Suppressor macrophage treated with lipopolysaccharide for 1 hour (primary cell): Measurements from ENCODE around the gene TMEM17.

Experiments used
- DNase-seq, 3 donors: peaks; one replicate each; pipeline ENCODE4 v3.0.0-alpha.2; 2020 to 2022

TMEM17 gene

DNA sequence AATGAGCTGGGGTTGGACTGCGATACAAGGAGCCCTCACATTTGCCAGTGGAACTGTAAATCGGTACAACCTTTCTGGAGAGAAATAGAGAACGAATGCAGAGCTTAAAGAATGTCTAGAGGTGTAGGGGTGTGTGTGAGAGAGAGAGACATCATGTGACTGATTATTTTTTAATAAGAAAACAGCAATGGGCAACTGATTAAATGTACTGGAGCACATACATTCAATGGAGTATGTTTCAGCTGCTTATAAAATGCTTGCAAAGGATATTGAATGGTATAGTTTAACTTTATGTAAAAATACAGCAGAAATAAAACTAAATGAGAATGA lies 391 bp upstream of the TMEM17 start:
- no peak for DNase-seq

DNA sequence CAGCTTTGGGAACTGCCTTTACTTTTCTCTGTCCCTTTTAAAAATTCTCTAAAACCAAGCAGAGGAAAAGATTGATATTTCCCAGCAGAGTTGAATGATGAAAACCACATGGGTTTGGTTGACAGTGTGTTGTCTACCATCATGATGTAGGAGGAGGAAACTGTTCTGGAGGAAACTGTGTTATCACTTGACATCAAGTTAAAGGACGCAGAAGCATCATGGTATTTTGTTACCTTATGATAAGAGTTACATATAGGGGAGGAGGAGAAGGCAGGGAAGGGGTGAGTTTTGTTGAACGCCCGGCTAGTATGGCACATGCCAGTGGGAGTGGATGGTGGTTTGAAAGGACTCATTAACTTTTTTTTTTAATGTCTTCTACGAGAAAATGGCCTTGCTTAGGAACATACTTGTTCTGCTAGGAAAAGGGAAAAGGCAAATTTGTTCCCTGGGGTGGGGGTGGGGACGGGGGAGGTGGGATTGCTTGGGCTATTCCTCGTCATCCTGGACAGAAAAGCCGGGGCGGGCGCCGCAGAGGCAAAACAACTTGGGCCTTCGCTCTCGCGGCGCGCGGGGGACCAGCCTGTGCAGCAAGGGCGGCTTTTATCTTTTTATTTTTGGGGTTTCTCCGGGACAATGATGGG lies 766 bp downstream of the TMEM17 start:
- no peak for DNase-seq

DNA sequence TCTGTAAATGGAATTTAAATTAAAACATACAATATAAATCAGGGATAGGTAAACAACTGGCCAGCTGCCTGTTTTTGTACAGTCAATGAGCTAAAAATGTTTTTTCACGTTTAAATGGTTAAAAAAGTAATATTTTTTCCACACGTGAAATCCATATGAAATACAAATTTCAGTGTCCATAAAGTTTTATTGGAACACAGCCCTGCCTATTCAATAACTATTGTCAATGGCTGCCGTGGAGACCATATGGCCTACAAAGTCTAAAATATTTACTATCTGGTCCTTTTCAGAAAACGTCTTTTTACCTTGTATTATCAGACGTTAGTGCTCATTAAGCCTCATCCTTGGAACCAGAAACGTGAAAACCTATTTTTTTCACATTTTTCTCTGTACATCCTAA lies 1.3 kb downstream of the TMEM17 start:
- no peak for DNase-seq

DNA sequence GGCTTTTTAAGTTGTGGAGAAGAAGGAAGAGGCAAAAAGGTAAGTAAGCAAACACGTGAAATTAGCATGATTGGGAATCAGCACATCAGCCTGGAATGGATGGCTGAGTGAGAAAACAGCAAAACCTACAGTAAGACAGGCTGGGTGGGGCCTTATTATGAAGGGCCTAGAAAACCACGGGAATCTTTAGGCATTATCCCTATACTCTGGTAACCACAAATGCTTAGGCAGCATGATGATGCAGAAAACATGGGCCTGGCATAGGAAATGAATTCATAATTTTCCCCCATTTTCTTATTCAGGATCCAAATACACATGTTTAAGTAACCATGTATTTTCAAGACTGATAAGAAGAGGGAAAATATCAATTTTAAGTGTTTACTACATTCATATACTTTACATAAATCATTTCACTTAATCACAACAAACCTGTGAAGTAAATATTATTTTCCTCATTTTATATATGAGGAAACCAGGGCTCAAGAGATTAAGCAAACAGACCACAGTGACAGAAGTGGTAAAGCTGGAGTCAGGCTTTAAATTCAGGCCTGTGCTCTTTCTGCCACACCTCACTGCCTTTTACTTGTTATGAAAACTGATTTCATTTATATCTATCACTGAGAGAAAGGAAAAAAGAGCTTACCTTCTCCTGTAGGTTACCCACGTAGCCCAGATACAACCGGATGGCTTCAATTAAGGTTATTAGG lies 4.0 kb downstream of the TMEM17 start:
- DNase-seq = no peak

DNA sequence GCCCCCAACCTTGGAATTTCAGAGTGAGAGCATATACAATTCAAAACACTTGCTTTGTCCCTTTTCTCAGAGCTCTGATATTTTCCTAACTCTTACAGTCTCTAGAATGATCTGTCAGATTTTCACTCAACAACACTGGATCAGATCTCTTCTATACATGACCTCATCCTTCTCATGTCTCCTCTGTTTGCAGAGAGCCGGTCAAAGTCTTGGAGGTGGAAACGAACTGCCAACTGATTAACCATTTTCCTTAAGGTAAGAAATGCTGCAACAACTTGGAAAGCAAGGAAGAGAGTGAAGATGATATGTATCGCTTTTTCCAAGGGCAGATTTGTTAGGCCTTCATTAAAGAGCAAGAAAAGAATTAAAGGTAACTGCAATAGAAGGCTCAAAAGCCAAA lies 4.9 kb downstream of the TMEM17 start:
- no peak for DNase-seq

DNA sequence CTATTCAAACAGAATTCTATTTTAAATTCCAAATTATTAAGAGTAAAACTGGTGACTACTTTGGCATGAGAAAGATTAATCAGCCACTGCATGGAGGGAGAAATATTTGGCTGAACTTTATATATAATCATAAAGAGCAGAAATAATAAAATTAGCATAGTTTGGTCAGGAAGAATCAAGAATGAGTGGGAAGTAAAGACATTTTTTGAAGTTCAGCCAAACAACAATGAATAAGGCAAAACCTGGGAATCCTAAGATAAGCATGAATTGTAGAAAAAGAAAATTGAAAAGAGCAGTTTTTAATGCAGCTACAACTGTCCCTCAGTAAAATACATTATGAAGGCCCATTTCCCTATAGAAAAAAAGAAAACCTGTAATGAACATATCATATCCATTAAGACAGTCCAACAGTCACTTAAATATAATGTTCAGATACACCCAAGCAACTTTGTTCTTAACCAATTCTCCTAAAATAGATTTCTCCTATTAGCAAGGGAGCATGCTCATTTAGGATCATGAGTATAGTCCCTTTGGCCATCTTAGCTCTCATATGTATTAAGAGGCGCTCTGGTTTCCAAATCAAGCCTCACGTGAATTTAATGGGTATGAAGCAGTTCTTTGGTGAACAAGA lies 6.5 kb downstream of the TMEM17 start:
- no peak for DNase-seq

DNA sequence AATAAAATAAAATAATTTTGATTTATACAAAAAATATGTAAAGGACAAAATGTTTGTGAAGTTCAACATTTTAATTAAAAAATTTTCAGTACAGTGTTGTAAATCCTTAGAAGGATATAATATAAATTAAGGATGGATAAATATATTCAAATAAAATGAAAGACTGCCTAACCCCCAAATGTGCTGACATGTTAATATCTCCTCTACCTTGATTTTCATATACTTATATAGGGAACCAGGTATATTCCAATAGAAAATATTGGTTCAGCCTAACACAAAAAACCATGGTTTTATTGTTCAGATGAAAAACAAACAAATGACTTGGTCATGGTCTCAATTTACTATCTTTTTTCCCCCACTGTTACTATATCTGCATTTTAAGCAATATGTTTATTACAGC lies 7.3 kb downstream of the TMEM17 start:
- DNase-seq = no peak

DNA sequence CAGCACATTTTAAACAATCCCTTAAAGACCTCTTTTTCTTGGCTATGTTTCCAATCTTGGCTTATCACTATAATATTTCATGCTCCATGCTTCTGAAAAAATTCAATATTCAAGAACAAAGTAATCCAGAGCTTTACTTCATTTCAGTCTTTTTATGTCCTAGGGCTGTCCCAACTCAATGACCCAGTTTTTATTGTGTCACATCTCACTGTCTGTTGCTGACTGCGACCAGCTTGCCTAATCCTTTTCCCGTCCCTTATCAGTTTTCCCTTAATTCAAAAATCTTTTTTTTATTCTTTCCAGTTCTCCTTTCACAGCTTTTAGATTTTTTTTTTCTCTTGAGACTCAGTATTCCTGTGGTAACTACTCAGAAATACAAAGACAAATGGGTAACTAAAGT lies 10.2 kb downstream of the TMEM17 start:
- no peak for DNase-seq

DNA sequence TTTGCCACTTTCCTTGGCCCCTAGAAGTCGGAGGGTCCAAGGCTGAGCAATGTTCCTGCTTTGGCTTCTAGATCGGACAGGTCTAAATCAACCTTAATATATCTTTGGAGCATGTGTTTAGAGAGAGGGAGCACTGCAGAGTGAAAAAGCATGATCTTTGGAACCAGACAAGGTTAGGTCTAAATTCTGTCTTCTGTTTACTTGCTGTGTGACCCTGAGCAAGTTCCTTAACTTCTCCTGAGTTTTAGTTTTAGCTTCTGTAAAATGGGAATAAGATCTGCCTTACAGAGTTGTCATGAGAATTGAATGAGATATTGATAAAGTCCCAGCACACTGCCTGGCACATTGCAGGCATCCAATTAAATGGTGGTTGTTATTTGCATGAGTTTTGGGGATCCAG lies 13.9 kb downstream of the TMEM17 start:
- DNase-seq = no peak

DNA sequence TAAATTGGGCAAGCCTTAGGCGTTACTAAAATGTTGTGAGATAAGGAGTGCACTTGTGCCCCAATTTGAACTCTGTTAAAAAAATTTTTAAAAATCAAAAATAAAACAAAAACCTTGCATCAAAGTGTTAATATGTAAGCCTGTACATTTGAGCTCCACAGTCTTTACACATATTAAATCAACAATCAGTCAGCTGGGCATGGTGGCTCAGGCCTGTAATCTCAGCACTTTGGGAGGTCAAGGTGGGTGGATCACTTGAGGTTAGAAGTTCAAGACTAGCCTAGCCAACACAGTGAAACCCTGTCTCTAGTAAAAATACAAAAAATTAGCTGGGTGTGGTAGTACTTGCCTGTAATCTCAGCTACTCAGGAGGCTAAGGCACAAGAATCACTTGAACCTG lies 16.3 kb downstream of the TMEM17 start:
- no peak for DNase-seq

DNA sequence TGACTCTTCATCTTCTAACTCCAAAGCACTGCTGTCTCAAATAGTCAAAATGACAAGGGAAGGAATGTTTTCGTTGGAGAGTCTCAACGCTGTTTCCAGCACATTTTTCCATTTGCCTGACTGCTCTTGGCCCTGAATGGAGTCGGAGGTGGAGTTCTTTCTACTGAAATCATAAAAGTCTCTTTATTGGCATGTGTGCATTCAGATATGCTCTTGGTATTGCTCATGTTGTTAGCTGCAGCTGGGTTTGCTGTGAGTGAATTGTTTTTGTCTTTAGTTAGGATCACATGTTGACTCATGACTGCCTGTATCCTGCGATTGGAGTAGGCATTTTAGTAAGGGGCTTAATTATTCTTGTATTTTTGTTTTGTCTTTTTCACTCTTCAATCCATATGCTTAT lies 16.8 kb downstream of the TMEM17 start:
- DNase-seq = no peak

DNA sequence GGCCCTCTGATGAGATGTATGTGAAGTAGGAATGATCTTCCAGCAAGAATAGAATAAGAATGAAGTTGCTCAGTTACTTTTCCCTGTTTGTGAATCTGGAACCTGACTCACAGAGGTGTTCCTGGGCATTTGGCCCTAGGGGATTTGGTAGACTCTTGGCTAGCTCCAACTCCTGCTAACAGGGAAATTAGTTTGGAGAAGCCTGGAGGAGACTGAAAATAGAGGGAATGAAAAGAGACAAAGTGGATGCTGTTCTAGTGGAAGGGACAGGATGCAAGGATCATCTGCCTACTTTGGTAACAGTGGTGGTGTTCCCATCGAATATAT lies 19.6 kb downstream of the TMEM17 start:
- no peak for DNase-seq

DNA sequence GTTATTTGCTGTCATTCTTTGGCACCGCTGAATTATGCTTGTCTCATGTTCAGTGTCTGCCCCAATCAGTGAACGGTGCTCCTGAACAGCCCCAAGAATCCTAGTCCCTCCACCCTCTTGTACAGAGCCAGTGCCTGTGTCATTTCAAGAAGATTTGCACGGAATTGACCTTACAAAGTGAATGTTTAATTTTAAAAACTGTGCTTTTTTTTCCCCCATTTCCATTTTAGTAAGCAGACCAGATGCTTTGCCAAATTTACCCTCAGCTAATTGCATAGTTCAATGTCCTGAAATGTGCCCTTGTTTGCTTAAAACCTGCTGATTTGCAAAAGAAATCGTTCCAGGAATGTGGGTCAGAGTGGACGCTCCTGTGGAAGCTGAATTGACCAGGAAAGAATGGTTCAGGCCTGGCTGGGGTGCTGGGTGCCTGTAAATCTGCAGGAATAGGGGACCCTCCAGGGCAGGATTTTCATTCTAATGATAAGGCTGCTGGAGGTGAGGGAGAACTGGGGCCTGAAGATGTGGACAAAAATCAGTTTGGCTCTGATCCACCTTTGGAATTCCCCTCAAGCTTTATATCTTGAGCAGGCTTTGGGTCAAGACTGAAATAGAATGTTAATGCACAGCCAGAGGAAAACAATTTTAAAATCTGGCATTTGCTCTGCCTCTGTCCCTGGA lies 20.1 kb downstream of the TMEM17 start:
- no peak for DNase-seq

DNA sequence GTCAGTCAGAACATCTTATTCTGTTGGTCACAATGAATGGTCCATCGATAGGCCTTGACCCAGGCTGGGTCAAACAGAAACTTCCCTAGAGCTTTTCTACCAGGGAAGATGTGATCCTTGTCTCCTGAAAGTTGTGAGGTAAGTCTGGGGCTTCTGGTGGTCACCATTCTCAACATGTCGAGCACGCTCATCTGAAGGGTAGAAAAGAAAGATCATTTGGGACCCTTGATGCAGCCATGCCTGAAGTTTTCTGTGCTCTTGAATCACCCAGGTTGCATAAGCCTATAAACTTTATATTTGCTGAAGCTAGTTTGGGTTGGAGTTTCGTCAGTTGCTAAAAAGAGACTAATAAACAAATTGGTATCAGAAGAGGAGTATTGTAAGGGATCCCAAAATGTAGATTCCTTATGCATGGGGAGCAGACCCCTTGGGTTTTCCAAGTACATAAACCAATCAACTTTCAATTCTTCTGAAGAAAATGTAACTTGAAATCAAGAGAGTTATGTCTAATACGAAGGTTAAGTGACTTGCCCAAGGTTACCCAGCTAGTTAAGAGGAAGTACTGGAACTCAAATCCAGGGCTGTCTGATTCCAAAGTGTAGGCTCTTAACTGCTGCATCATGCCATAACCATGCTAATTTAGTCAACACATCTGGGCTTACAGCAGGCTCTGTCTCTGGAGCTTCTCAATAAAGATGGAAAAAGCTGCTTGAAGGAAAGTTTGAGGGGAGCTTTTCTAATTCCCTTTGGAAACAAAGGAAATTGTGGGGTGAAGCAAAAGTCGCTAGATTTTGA lies 23.2 kb downstream of the TMEM17 start:
- no peak for DNase-seq

DNA sequence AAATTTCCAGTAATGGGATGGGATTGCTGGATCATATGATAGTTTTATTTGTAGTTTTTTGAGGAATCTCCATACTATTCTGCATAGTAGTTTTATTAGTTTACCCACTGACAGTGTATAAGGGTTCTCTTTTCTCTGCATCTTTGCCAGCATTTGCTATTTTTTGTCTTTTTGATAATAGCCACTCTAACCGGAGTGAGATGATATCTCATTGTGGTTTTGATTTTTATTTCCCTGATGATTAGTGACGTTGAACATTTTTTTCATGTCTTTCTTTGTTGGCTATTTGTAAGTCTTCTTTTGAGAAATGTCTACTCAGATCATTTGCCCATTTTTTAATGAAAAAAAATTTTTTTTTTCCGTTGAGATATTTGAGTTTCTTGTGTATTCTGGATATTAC lies 26.1 kb downstream of the TMEM17 start:
- DNase-seq = no peak

DNA sequence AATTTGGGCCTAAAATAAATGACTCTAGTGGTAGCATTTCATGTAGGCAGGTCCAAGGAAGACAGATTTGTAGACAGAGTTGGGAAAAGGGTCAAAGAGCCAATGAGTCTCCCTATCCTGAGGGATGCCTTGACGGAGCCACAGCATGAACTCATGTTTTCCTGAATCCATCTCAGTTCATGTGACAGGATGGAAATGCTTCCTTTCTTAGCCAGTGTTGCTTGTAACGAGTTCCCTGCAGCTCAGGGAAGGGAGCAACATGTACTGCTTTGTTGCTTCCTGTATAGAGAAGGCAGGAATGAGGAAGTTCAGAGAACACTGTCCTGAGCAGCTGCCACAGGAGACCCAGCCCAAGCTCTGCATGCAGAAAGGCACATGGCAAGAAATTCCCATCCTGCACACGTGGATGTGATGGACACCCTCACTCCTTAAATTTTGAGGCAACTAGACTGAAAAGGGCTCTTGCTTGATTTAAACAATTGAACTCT lies 27.9 kb downstream of the TMEM17 start:
- DNase-seq = peak; percentile 42 to 44 (median 42)

DNA sequence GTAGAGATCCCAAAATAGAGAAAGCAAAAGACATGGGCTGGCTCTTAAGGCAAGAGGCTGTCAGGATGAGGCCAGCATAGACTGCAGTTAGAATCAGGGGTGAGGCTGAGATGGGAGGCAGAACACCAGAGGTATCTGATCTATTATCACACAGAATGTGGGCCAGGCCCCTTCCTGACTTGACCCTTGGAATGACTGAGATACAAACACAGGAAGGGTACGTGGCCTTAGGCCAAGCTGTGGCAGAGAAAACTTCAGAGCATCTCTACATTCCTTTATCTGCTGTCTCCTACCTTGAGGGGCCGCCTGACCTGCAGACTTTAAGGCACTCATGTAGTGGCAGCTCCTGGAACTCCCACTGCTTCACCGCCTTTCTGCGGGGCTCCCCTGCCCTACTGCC lies 28.4 kb downstream of the TMEM17 start:
- no peak for DNase-seq

DNA sequence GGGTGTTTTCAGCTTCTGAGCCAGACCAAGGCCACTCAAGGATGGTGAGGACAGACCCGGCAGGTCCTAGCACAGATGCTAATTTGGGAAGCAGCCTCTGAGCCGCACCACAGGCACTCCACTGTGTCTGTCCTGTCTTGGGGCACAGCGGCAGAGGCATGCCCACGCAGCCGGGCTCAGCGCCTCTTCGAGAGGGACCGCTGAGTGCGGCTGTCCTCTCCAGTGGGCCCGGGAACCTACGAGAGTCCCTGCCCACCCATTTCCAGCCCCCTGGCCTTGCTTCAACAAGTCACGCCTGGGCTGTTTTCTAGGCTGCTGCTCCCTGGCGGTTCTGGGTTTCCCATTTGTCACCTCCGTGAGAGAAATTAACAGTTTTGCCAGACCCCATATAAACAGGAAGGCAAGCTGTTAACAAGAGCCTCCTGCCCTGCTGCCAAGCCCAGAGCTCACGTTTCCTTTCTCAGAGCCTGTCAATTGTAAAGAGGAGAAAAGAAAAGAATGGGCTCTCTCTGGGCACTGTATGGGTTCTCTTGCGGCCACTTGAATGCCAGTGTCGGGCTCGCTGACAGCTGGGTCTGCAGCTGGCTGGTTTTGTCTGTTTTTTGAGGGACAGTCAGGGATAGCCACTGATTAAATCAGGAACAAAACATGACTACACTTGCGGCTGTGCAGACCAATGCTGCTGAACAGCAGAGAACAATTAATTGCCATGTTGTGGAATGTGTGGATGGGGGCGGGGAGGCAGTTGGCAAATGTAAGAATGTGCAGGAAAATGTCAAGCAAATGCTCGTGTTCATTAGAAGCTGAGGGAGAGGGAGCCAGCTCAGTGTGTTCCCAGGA lies 30.6 kb downstream of the TMEM17 start:
- DNase-seq = peak; percentile 20 to 25 (median 23)

DNA sequence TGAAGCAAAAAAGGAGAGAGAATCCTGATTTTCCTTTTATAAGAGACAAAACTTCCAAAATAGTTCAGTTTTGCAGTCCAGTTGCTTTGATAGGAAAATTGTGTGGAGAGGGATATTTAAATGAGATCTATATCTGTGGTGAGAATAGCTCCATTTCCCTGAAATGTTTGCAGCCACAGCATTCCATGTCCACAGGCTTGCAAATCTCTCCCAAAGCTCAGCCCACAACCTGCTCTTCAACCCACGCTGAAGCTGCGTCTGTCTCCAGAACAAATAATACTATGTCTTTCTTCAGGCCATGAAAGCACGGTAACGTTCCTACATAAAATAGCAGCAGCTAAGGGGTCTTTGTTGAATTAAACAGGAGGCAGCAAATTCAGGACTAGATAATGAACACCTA lies 31.8 kb downstream of the TMEM17 start:
- DNase-seq = no peak

DNA sequence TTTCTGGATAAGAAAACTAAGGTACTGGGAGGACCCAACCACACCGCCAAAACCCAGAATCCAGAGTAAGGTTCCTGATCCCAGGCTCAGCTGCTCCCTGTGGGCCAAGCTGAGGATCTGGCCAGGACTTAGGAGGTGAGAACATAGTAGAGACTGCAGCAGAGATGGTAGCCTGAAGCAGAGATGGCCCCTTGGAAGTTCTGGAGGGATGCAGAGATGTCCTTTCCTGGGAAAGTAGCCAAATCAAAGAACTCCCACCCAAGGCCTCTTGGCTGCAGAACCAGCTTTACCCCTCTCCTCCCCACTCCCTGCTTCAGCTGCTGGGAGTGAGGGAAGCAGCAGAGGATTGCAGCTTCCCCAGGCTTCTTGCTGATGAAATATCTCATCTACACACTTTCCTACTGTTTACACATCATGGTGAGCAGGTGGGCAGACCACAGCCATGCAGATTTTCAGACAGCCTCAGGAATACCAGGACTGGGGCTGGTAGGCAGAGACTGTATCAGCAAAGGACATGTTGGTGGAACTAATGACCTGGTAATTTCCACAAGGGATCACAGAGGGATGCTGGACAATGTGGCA lies 32.7 kb downstream of the TMEM17 start:
- no peak for DNase-seq

DNA sequence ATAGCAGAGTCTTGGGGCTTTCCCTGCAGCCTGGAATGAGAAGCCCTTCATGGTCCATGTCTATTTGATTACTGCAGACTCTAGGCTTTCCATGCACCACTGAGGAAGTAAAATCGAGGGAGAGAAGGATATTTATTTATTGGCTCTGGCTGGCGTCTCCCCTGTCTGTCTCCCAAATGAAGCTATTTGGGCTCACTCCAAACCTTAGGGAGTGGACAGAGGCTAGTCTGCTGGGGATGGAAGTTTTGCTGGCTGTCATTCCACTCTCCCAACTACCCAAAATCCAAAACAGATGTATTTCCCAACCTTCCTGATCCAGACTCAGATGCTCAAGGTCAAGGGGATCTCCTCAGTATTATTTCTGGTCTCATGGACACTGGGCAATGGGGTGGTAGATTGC lies 33.7 kb downstream of the TMEM17 start:
- DNase-seq = no peak

DNA sequence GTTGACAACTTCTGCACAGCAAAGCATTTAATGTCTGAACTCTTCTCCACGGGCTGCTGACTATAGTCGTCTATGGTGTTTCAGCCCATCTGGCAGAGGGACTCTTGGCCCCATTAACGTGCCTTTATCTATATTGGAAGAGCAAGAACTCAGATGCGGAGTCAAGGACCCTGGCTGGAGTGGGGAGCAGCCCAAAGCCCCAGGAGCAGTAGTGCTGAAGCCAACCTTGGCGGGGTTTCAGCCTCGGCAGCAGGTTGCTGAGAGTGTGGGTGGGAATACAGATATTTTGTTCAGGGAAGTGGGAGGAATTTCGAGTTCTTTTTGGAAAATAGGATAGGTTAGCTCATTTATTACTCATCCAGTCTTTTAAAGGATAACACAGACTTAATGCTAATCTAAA lies 34.2 kb downstream of the TMEM17 start:
- no peak for DNase-seq
